HG02798 (cell line): Measurements from ENCODE around the gene OARD1.
"Not testable (repeated sequence)": the region's sequence is repeated elsewhere in the genome, so short reads cannot be mapped to it uniquely, and the experiment has no call there.

ENCODE experiments used
- ATAC-seq: cut with Tn5 transposase; IDR thresholded peaks from one replicate; pipeline ENCODE4 v1.9.1; 2021; ENCODE audit warnings: mild to moderate bottlenecking; ENCODE audit not compliant: unreplicated experiment, poor library complexity

The OARD1 gene

GRCh38 chr6:41028561-41029412, 43.4 kb downstream of the OARD1 start:
- ATAC-seq = no peak

DNA sequence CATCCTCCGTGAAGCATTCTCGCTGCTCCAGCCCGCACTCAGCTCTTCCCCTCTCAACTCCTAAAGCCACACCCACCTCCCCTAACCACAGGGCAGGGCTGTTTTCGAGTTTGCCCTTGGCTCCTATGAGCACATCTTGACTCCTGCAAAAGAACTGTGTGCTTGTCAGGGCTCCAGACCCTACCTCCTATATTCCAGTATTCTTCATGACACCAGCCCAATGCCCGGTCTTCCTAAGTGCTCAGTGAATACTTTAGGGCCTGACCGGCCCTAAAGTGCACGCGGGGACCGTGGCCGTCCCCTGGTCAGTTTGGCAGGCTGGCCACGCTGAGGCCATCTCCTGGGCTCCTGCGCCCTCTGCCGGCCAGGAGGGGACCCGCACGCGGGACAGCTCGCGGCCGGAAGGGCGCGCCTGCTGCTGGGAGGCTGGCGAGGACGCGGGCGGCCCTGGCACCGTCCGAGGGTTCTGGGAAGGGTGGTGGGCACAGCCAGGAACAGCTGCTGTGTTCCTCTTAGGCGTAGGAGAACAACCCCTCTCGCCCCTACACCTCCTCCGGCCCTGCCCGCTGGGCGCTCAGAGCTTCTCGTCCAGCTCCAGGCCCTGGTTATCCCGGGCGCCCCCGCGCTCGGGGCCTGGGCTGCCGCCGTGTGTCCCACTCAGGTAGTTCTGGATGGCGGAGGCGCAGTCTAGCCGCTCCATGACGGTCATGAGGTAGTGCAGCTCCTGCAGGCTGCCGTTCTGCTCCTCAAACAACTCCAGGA, 44.2 kb downstream of the OARD1 start:
- peak; percentile 84 for ATAC-seq

- ATAC-seq = no peak
Measured at GRCh38 chr6:41027241-41027640, 44.9 kb downstream of the OARD1 start.

DNA sequence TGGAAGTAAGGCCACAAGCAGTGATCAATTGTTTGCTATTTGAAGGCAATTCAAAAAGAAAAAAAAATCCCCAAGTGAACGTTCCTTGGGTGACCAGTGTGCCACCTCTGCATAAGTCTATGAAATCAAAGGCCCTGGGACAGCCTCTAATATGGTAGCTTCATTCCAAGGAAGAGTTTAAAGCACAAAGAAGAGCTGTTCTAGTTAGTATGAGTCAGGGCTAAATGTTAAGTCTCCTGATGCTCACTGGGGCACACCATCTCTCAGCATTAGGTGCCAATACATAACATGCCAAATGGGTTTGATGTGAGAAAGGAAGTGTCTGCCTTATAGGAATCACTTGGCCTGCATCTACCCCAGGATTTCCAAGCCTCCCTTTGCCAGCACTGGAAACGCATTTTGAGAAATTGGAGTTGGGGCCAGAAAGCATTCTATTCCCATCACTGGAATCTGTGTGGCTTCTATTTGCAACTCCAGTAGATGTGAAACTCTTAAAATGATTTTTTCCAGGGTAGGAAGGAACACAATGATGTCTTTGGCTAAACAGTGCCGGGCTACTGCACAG, 46.1 kb downstream of the OARD1 start:
- no peak for ATAC-seq

- ATAC-seq = no peak
Measured at GRCh38 chr6:41023114-41023513, 49.0 kb downstream of the OARD1 start.

DNA sequence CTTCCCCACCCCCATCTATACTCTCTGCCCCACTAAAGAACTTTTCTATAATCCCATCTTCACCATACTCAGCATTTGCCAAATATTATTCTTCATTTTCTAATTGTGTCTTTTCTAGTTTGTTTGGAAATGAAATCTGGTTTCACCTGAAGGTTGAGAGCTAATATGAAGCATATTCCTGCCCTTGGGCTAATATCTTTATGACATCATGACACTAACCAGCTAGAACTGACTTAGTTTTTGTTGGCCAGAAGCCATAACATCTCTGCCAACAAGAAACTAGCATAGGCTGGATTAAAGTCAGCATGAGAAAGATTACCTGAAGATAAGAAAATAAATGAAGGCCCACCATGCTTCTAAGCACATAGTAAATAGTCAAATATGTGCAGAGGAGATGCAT, 49.9 kb downstream of the OARD1 start:
- no peak for ATAC-seq

DNA sequence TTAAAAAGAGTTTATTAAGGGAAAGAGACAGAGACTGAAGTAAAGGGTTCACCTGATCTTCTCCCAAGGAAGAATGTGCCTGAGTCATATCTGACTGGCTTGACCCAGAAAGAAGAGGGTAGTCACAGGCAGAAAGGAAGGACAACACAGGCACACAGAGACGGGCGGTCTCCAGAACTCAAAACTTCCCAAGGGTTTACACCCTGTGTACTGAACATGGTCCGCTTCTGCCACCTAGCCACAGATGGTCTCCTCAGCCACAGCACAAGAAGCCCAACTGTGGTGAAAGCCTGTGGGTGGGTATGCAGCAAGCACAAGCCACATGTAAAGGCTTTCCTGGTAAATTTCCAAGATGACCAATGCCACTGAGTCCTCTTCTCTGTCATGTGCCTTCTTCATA, 50.3 kb downstream of the OARD1 start:
- ATAC-seq = no peak

GRCh38 chr6:41017663-41018062, 54.5 kb downstream of the OARD1 start:
- ATAC-seq = no peak

DNA sequence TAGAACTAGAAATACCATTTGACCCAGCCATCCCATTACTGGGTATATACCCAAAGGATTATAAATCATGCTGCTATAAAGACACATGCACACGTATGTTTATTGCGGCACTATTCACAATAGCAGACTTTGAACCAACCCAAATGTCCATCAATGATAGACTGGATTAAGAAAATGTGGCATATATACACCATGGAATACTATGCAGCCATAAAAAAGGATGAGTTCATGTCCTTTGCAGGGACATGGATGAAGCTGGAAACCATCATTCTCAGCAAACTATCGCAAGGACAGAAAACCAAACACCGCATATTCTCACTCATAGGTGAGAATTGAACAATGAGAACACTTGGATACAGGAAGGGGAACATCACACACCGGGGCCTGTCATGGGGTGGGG, 56.3 kb downstream of the OARD1 start:
- not testable (repeated sequence) for ATAC-seq

DNA sequence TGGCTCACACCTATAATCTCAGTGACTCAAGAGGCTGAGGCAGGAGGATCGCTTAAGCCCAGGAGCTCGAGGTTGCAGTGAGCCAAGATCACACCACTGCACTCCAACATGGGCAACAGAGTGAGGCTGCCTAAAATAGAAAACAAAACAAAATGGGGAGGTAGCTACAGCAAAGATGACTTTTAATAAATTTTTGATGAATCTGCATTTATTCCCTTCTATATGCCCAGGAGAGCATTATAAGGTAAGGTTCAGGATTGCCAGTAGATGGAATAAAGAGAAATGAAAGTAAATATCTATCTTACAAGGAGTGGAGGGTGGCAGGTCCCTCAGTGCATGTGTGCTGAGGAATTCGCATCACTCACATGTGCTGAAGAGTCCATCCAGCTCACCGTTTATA, 57.4 kb downstream of the OARD1 start:
- ATAC-seq = no peak
